Activated T-helper 1 cell treated with anti-CD3 and anti-CD28 coated beads, Interleukin-12 subunit alpha, Interleukin-12 subunit beta, Interleukin-2, Interleukin-4 antibody, amounts not matched to agents 30 ng/mL and 10 ng/mL and 1 ng/mL, durations not matched to agents 14 hours and 24 hours and 36 hours (primary cell): Measurements from ENCODE around the gene RPL6. TPM values are rescaled to one million over a fixed set of nuclear protein-coding genes. Genes with fewer than 3 reads are reported as not detected.
A peak's percentile ranks its signal among the peaks of the same experiment; 100 is the strongest.

Source experiments
- DNase-seq: peaks from one replicate; pipeline ENCODE4 v3.0.0; 2021; ENCODE audit warnings: low spot score
- H3K27ac Mint-ChIP-seq: one replicate; pipeline ENCODE4 v1.8.0; 2021; ENCODE audit warnings: mild to moderate bottlenecking, mixed read lengths
- H3K27me3 Mint-ChIP-seq: one replicate; pipeline ENCODE4 v1.8.0; 2022; ENCODE audit warnings: mild to moderate bottlenecking, moderate library complexity, mixed read lengths; ENCODE audit not compliant: insufficient read depth
- H3K36me3 Mint-ChIP-seq: one replicate; pipeline ENCODE4 v1.8.0; 2021; ENCODE audit warnings: low read depth, mixed read lengths
- H3K4me1 Mint-ChIP-seq: one replicate; pipeline ENCODE4 v1.8.0; 2021; ENCODE audit warnings: low read depth, mixed read lengths
- H3K4me3 Mint-ChIP-seq: one replicate; pipeline ENCODE4 v1.8.0; 2021; ENCODE audit warnings: mild to moderate bottlenecking, moderate library complexity, mixed read lengths
- H3K9me3 Mint-ChIP-seq: one replicate; pipeline ENCODE4 v1.8.0; 2021; ENCODE audit warnings: mixed read lengths
- intact Hi-C: fragments of 100-400 bp; cut with micrococcal nuclease; formaldehyde crosslinking; loops from one replicate; pipeline ENCODE4 v1.15.1; 2024
- total RNA-seq: library from RNA; stranded (reverse); gene quantifications from 2 replicates; pipeline ENCODE4 v1.2.3, GENCODE V29; 2022

RPL6 gene
- total RNA-seq, 1 donor from 2014 or later: 1,698 TPM

- intact Hi-C loops: no loop called here
- peaks cover 30% of the 10 kb centered on the region for H3K4me1 Mint-ChIP-seq
- H3K9me3 Mint-ChIP-seq: peaks cover 3% of the 10 kb centered on the region
- peaks cover 11% of the 10 kb centered on the region for H3K36me3 Mint-ChIP-seq
- H3K27me3 Mint-ChIP-seq: no peaks in the 10 kb centered on the region
- no peak for DNase-seq
- no peak overlapping the region for H3K27ac Mint-ChIP-seq
- no peak overlapping the region for H3K4me3 Mint-ChIP-seq
These were observed 24.1 kb upstream of the RPL6 start for GRCh38 chr12:112433551-112433950.

DNA sequence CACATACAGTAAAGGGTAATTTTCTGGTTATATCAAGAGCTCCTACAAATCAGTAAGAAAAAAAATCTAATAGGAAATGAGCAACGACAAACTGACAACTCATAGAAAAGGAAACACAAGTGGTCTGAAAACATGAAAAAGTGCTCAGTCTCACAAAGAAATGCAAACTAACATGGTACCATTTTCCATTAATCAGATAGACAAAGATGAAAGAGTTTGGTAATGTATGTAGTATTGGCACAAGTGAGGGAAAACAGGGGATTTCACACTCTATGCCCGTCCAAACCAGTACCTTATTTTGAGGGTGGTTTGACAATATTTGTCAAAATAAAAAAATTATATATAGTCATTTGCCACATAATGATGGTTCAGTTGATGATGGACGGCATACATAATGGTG, 22.6 kb upstream of the RPL6 start:
- H3K27me3 Mint-ChIP-seq: no peaks in the 10 kb centered on the region
- H3K4me3 Mint-ChIP-seq: no peak overlapping the region
- peak overlapping the region; percentile 34 for H3K27ac Mint-ChIP-seq
- peaks cover 22% of the 10 kb centered on the region for H3K4me1 Mint-ChIP-seq
- intact Hi-C loops: no loop called here
- H3K9me3 Mint-ChIP-seq: peaks cover 3% of the 10 kb centered on the region
- H3K36me3 Mint-ChIP-seq: peaks cover 15% of the 10 kb centered on the region
- no peak for DNase-seq

- Mint-ChIP-seq H3K4me1 (peaks cover 22% of the 10 kb centered on the region), H3K27me3 (no peaks in the 10 kb centered on the region), H3K36me3 (peaks cover 15% of the 10 kb centered on the region), H3K4me3 (peak overlapping the region; percentile 6), H3K27ac (peak overlapping the region; percentile 69), H3K9me3 (peaks cover 3% of the 10 kb centered on the region)
- no peak for DNase-seq
- intact Hi-C loops: no loop called here
These were observed 21.5 kb upstream of the RPL6 start for GRCh38 chr12:112430929-112431328.

- peaks cover 34% of the 10 kb centered on the region for H3K4me1 Mint-ChIP-seq
- peaks cover 22% of the 10 kb centered on the region for H3K36me3 Mint-ChIP-seq
- no peak overlapping the region for H3K4me3 Mint-ChIP-seq
- H3K27me3 Mint-ChIP-seq: no peaks in the 10 kb centered on the region
- DNase-seq: no peak
- no peak overlapping the region for H3K27ac Mint-ChIP-seq
- intact Hi-C loops: no loop called here
- peaks cover 3% of the 10 kb centered on the region for H3K9me3 Mint-ChIP-seq
These were observed 18.4 kb upstream of the RPL6 start for GRCh38 chr12:112427760-112428159.

GRCh38 chr12:112425582-112426382, 16.4 kb upstream of the RPL6 start:
- Mint-ChIP-seq H3K4me3 (no peak overlapping the region), H3K36me3 (peaks cover 14% of the 10 kb centered on the region), H3K27me3 (no peaks in the 10 kb centered on the region), H3K27ac (no peak overlapping the region), H3K9me3 (no peaks in the 10 kb centered on the region), H3K4me1 (peaks cover 37% of the 10 kb centered on the region)
- intact Hi-C loops: no loop called here
- no peak for DNase-seq

- no peak for DNase-seq
- intact Hi-C loops: no loop called here
- no peaks in the 10 kb centered on the region for H3K27me3 Mint-ChIP-seq
- H3K9me3 Mint-ChIP-seq: no peaks in the 10 kb centered on the region
- H3K4me3 Mint-ChIP-seq: no peak overlapping the region
- H3K4me1 Mint-ChIP-seq: peaks cover 44% of the 10 kb centered on the region
- H3K36me3 Mint-ChIP-seq: peaks cover 20% of the 10 kb centered on the region
- no peak overlapping the region for H3K27ac Mint-ChIP-seq
These were observed 14.7 kb upstream of the RPL6 start for GRCh38 chr12:112424126-112424525.

- H3K27me3 Mint-ChIP-seq: no peaks in the 10 kb centered on the region
- DNase-seq: no peak
- no peaks in the 10 kb centered on the region for H3K9me3 Mint-ChIP-seq
- intact Hi-C loops: no loop called here
- H3K36me3 Mint-ChIP-seq: peaks cover 21% of the 10 kb centered on the region
- no peak overlapping the region for H3K27ac Mint-ChIP-seq
- no peak overlapping the region for H3K4me3 Mint-ChIP-seq
- H3K4me1 Mint-ChIP-seq: peaks cover 48% of the 10 kb centered on the region
These were observed 13.1 kb upstream of the RPL6 start for GRCh38 chr12:112422531-112422930.

- Mint-ChIP-seq H3K4me3 (no peak overlapping the region), H3K36me3 (peaks cover 21% of the 10 kb centered on the region), H3K4me1 (peaks cover 53% of the 10 kb centered on the region), H3K9me3 (no peaks in the 10 kb centered on the region), H3K27me3 (no peaks in the 10 kb centered on the region), H3K27ac (no peak overlapping the region)
- intact Hi-C loops: no loop called here
- no peak for DNase-seq
These were observed 12.0 kb upstream of the RPL6 start for GRCh38 chr12:112421363-112421762.

- peak overlapping the region; percentile 94 for H3K4me3 Mint-ChIP-seq
- H3K4me1 Mint-ChIP-seq: peaks cover 53% of the 10 kb centered on the region
- intact Hi-C loops: no loop called here
- peaks cover 21% of the 10 kb centered on the region for H3K36me3 Mint-ChIP-seq
- H3K9me3 Mint-ChIP-seq: no peaks in the 10 kb centered on the region
- peak overlapping the region; percentile 61 for H3K27ac Mint-ChIP-seq
- no peaks in the 10 kb centered on the region for H3K27me3 Mint-ChIP-seq
- no peak for DNase-seq
These were observed 11.3 kb upstream of the RPL6 start for GRCh38 chr12:112420740-112421139.

DNA sequence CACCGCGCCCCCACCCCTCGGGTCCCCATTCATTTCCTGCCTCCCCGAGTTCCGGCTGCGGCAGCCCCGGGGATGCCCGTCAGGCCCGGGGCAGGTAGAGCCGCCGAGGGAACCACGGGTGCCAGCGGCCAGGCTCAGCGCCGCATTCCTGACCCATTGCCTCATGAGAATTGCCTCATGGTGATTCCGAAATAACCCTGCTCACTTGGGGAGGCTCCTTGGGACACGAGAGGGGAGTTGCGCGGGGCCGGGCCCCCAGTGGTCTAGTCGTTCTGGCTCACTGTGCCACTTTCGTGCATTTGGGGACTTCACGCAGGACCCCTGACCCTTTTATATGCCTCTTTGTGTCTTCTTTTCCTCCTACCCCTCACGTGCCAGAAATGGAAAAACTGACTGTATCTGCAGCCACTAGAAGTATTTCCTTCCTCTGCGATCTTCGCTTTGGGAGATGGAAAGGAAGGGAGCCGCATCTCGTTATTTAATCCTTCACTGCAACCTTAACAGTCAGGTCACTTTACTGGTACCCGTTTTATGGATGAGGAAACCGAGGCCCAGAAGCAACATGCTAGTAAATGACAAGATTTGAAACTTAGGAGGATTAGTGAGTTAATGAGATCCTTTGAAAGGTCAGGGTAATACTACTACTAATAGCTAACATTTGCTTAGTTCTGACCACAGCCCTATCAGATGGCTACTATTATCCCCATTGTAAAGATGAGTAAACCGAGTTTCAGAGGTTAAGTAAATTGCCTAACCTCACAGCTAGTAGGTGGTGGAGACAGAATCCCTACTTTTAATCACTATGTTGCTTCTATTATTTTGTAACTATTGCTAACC, 10.1 kb upstream of the RPL6 start:
- Mint-ChIP-seq H3K9me3 (no peaks in the 10 kb centered on the region), H3K4me3 (peak overlapping the region; percentile 94), H3K4me1 (peaks cover 52% of the 10 kb centered on the region), H3K27me3 (peaks cover 2% of the 10 kb centered on the region), H3K27ac (peak overlapping the region; percentile 95), H3K36me3 (peaks cover 21% of the 10 kb centered on the region)
- DNase-seq: no peak
- intact Hi-C loops: loop anchor here (1.0 to 10.0 kb wide), 2 partner anchors 10 to 735 kb away; partner anchors contain the start of genes ACAD10, BRAP and RPL6

- H3K4me3 Mint-ChIP-seq: peak within 1 kb of the TSS; percentile 96
- intact Hi-C loops: loop anchor here (1.0 to 10.0 kb wide), 2 partner anchors 9 to 734 kb away; partner anchors contain the start of genes ACAD10, BRAP and RPL6
- DNase-seq: peak; percentile 88
- peaks cover 2% of the 10 kb centered on the region for H3K27me3 Mint-ChIP-seq
- no peaks in the 10 kb centered on the region for H3K9me3 Mint-ChIP-seq
- peak within 1 kb of the TSS; percentile 99 for H3K27ac Mint-ChIP-seq
- peaks cover 16% of the 10 kb centered on the region for H3K36me3 Mint-ChIP-seq
- peaks cover 49% of the 10 kb centered on the region for H3K4me1 Mint-ChIP-seq
These were observed 9.3 kb upstream of the RPL6 start, which contains the start of gene PTPN11 for GRCh38 chr12:112418608-112419296. TSS of gene PTPN11 (plus strand) at chr12:112418947. CDS start at chr12:112419112, 165 bp downstream.

GRCh38 chr12:112418273-112418607, 8.8 kb upstream of the RPL6 start:
- no peak for DNase-seq
- intact Hi-C loops: loop anchor here (10.0 kb wide), 1 partner anchor 733 kb away; the partner anchor contains the start of genes ACAD10 and BRAP
- peak overlapping the region; percentile 96 for H3K4me3 Mint-ChIP-seq
- peaks cover 16% of the 10 kb centered on the region for H3K36me3 Mint-ChIP-seq
- peaks cover 50% of the 10 kb centered on the region for H3K4me1 Mint-ChIP-seq
- peaks cover 2% of the 10 kb centered on the region for H3K27me3 Mint-ChIP-seq
- peak overlapping the region; percentile 99 for H3K27ac Mint-ChIP-seq
- H3K9me3 Mint-ChIP-seq: no peaks in the 10 kb centered on the region
